GM18526 (cell line): ENCODE data around the gene SYT14.

Source experiments
- POLR2A ChIP-seq: IDR thresholded peaks from 3 replicates; pipeline ENCODE4 v1.6.1; 2011; ENCODE audit not compliant: insufficient read length; ENCODE audit errors: extremely low read depth

SYT14 gene

GRCh38 chr1:210021145-210021860, 83.3 kb downstream of the SYT14 start:
- TF ChIP-seq POLR2A: no peak

GRCh38 chr1:210022044-210022443, 84.0 kb downstream of the SYT14 start:
- TF ChIP-seq POLR2A: no peak

- no peak for TF ChIP-seq POLR2A
Observed at GRCh38 chr1:210024282-210024681, 86.3 kb downstream of the SYT14 start.

GRCh38 chr1:210024996-210025395, 87.0 kb downstream of the SYT14 start:
- no peak for TF ChIP-seq POLR2A

- TF ChIP-seq POLR2A: no peak
Observed at GRCh38 chr1:210025870-210026269, 87.9 kb downstream of the SYT14 start.

GRCh38 chr1:210027994-210028393, 90.0 kb downstream of the SYT14 start:
- TF ChIP-seq POLR2A: no peak

- no peak for TF ChIP-seq POLR2A
Observed at GRCh38 chr1:210031473-210031872, 93.5 kb downstream of the SYT14 start.

GRCh38 chr1:210043058-210043457, 105.0 kb downstream of the SYT14 start:
- no peak for TF ChIP-seq POLR2A

GRCh38 chr1:210049616-210050015, 111.6 kb downstream of the SYT14 start:
- no peak for TF ChIP-seq POLR2A

- no peak for TF ChIP-seq POLR2A
Observed at GRCh38 chr1:210053126-210053525, 115.1 kb downstream of the SYT14 start.

- no peak for TF ChIP-seq POLR2A
Observed at GRCh38 chr1:210057593-210057992, 119.6 kb downstream of the SYT14 start.

- no peak for TF ChIP-seq POLR2A
Observed at GRCh38 chr1:210061992-210062391, 124.0 kb downstream of the SYT14 start.

- TF ChIP-seq POLR2A: no peak
Observed at GRCh38 chr1:210070531-210070930, 132.5 kb downstream of the SYT14 start.

GRCh38 chr1:210072129-210072528, 134.1 kb downstream of the SYT14 start:
- no peak for TF ChIP-seq POLR2A

GRCh38 chr1:210072896-210073504, 135.0 kb downstream of the SYT14 start:
- no peak for TF ChIP-seq POLR2A

- TF ChIP-seq POLR2A: no peak
Observed at GRCh38 chr1:210074904-210075303, 136.9 kb downstream of the SYT14 start.

GRCh38 chr1:210076620-210077019, 138.6 kb downstream of the SYT14 start:
- no peak for TF ChIP-seq POLR2A
